Measurements from ENCODE around the gene POFUT1. TPM values are rescaled to one million over a fixed set of nuclear protein-coding genes. Genes with fewer than 3 reads are reported as not detected.

Gene POFUT1
- polyA plus RNA-seq, 3 donors, result 10.9 to 22.8 (median 11.8) TPM

DNA sequence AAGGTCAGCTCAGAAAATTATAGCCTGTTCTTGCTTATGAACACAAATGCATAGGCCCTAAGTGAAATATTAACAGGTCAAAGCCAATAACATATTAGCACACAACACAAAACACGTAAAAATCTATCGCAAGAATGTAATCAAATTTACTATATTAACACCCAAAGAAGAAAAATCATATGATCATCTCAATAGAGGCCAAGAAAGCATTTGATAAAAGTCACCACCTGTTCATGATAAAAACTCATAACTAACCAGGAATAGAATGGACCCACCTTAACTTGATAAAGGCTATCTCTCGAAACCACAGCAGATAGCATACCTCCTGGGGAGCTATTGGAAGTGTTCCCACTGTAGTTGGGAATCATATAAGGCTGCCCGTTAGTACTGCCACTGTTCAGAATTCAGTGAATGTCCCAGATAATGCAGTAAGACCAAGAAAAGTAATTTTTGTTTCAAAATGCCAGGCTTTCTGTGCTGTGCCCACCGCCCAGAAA lies 21.6 kb downstream of the POFUT1 start:
- WGBS (ENCODE audit: insufficient coverage), result 100% methylated on average over 2 of the region's 5 CpGs
- no peak overlapping the region for H2AFZ ChIP-seq (ENCODE audit: insufficient read depth, low read depth, low read length, poor library complexity, severe bottlenecking)
- no peak overlapping the region for H3K9ac ChIP-seq (ENCODE audit: insufficient read depth, low read length, poor library complexity, severe bottlenecking)
- H3K4me3 Mint-ChIP-seq, result no peak overlapping the region
- H3K4me2 ChIP-seq (replicated peaks; ENCODE audit: extremely low read depth, low read length, poor library complexity, severe bottlenecking), result no peak overlapping the region
- H3K27me3 Mint-ChIP-seq (ENCODE audit: low read depth in 3 of 3), result peaks cover 0 to 2% (median 0%) of the 10 kb centered on the region in 3 donors
- no peak overlapping the region for H3K4me3 ChIP-seq (replicated peaks in 1 of 3; ENCODE audit: low read depth in 2 of 3, low read length in 3 of 3)
- no peaks in the 10 kb centered on the region for H3K9me3 Mint-ChIP-seq
- H3K27ac ChIP-seq (ENCODE audit: low read depth in 1 of 2, low read length in 2 of 2), result peak overlapping the region in 1 of 2 donors; percentile 85
- H3K79me2 ChIP-seq (ENCODE audit: insufficient read depth, low read length), result peaks cover 8% of the 10 kb centered on the region
- peak overlapping the region in 1 of 7 donors; percentile 29 for H3K27ac Mint-ChIP-seq
- H3K36me3 Mint-ChIP-seq, result peaks cover 40 to 45% of the 10 kb centered on the region in 2 donors
- TF ChIP-seq, protein P1, sequence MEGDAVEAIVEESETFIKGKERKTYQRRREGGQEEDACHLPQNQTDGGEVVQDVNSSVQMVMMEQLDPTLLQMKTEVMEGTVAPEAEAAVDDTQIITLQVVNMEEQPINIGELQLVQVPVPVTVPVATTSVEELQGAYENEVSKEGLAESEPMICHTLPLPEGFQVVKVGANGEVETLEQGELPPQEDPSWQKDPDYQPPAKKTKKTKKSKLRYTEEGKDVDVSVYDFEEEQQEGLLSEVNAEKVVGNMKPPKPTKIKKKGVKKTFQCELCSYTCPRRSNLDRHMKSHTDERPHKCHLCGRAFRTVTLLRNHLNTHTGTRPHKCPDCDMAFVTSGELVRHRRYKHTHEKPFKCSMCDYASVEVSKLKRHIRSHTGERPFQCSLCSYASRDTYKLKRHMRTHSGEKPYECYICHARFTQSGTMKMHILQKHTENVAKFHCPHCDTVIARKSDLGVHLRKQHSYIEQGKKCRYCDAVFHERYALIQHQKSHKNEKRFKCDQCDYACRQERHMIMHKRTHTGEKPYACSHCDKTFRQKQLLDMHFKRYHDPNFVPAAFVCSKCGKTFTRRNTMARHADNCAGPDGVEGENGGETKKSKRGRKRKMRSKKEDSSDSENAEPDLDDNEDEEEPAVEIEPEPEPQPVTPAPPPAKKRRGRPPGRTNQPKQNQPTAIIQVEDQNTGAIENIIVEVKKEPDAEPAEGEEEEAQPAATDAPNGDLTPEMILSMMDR (IDR thresholded peaks at IDR 0.05), result no peak
- H3K36me3 ChIP-seq (replicated peaks in 1 of 2; ENCODE audit: control insufficient read depth in 1 of 2, insufficient read depth in 2 of 2, low read length in 2 of 2), result peaks cover 6 to 30% of the 10 kb centered on the region in 2 donors
- no peaks in the 10 kb centered on the region for H3K9me3 ChIP-seq (replicated peaks in 1 of 2; ENCODE audit: control insufficient read depth in 1 of 2, insufficient read depth in 1 of 2, low read length in 2 of 2)
- intact Hi-C loops (cut with micrococcal nuclease), result no loop called here
- peaks cover 61 to 70% of the 10 kb centered on the region in 2 donors for H3K4me1 ChIP-seq (ENCODE audit: control insufficient read depth in 1 of 2, insufficient read depth in 2 of 2, low read length in 2 of 2)
- H3K27me3 ChIP-seq (ENCODE audit: control insufficient read depth in 2 of 2, insufficient read depth in 2 of 2, low read length in 2 of 2), result no peaks in the 10 kb centered on the region
- peaks cover 70% of the 10 kb centered on the region for H3K4me1 Mint-ChIP-seq
- DNase-seq, result no peak
- H4K20me1 ChIP-seq (ENCODE audit: insufficient read depth, low read length), result no peaks in the 10 kb centered on the region

GRCh38 chr20:32230707-32231106 lies 23.0 kb downstream of the POFUT1 start:
- Mint-ChIP-seq H3K27me3 (ENCODE audit: low read depth in 3 of 3) (peaks cover 0 to 2% (median 0%) of the 10 kb centered on the region in 3 donors), H3K4me1 (peaks cover 79% of the 10 kb centered on the region), H3K27ac (peak overlapping the region in 5 of 7 donors; percentile 10 to 90 (median 76)), H3K9me3 (no peaks in the 10 kb centered on the region), H3K36me3 (peaks cover 49 to 50% of the 10 kb centered on the region in 2 donors), H3K4me3 (no peak overlapping the region)
- Histone ChIP-seq H3K4me1 (ENCODE audit: control insufficient read depth in 1 of 2, insufficient read depth in 2 of 2, low read length in 2 of 2) (peaks cover 71 to 83% of the 10 kb centered on the region in 2 donors), H3K36me3 (replicated peaks in 1 of 2; ENCODE audit: control insufficient read depth in 1 of 2, insufficient read depth in 2 of 2, low read length in 2 of 2) (peaks cover 9 to 35% of the 10 kb centered on the region in 2 donors), H3K9me3 (replicated peaks in 1 of 2; ENCODE audit: control insufficient read depth in 1 of 2, insufficient read depth in 1 of 2, low read length in 2 of 2) (no peaks in the 10 kb centered on the region), H4K20me1 (ENCODE audit: insufficient read depth, low read length) (no peaks in the 10 kb centered on the region), H3K27me3 (ENCODE audit: control insufficient read depth in 2 of 2, insufficient read depth in 2 of 2, low read length in 2 of 2) (no peaks in the 10 kb centered on the region), H3K79me2 (ENCODE audit: insufficient read depth, low read length) (peaks cover 8% of the 10 kb centered on the region), H2AFZ (ENCODE audit: insufficient read depth, low read depth, low read length, poor library complexity, severe bottlenecking) (no peak overlapping the region), H3K4me2 (replicated peaks; ENCODE audit: extremely low read depth, low read length, poor library complexity, severe bottlenecking) (no peak overlapping the region), H3K27ac (ENCODE audit: low read depth in 1 of 2, low read length in 2 of 2) (peak overlapping the region in 1 of 2 donors; percentile 85), H3K9ac (ENCODE audit: insufficient read depth, low read length, poor library complexity, severe bottlenecking) (no peak overlapping the region), H3K4me3 (replicated peaks in 1 of 3; ENCODE audit: low read depth in 2 of 3, low read length in 3 of 3) (no peak overlapping the region)
- TF ChIP-seq, protein P1 (IDR thresholded peaks at IDR 0.05), result no peak
- intact Hi-C loops (cut with micrococcal nuclease), result no loop called here
- no peak for DNase-seq
- WGBS (ENCODE audit: insufficient coverage), result 97% methylated on average over 13 of the region's 13 CpGs

Measured in CD14-positive monocyte (primary cell).